GM13976 (cell line): ENCODE data around the gene DDX25.

Experiments
- DNase-seq: peaks from one replicate; pipeline ENCODE4 v3.0.0; 2012; ENCODE audit warnings: low spot score
- CTCF ChIP-seq: IDR thresholded peaks from 2 replicates; pipeline ENCODE4 v1.5.1; 2012; ENCODE audit warnings: borderline replicate concordance, mild to moderate bottlenecking; ENCODE audit not compliant: insufficient read depth; ENCODE audit errors: extremely low read depth, missing control alignments, control extremely low read depth
- in situ Hi-C: fragments of 300-500 bp; cut with MboI; formaldehyde crosslinking; loops from one replicate; pipeline ENCODE4 v1.12.0; 2022; ENCODE audit warnings: low sequenced_read_pairs, mixed read lengths, inconsistent platforms; ENCODE audit not compliant: unreplicated experiment

The DDX25 gene

GRCh38 chr11:125929445-125930075 lies 25.3 kb downstream of the DDX25 start:
- DNase-seq, result no peak
- in situ Hi-C loops, result loop anchor here (10.0 kb wide), 1 partner anchor 265 kb away; no protein-coding TSS in a partner anchor
- TF ChIP-seq CTCF, result no peak

GRCh38 chr11:125930076-125930450 lies 25.8 kb downstream of the DDX25 start:
- no peak for TF ChIP-seq CTCF
- no peak for DNase-seq
- in situ Hi-C loops, result no loop called here

GRCh38 chr11:125931116-125931515 lies 26.8 kb downstream of the DDX25 start:
- DNase-seq, result no peak
- TF ChIP-seq CTCF, result no peak
- in situ Hi-C loops, result no loop called here

- DNase-seq, result no peak
- no peak for TF ChIP-seq CTCF
- in situ Hi-C loops, result no loop called here
Observed at GRCh38 chr11:125931668-125932067, 27.4 kb downstream of the DDX25 start.

- TF ChIP-seq CTCF, result no peak
- in situ Hi-C loops, result no loop called here
- no peak for DNase-seq
Observed at GRCh38 chr11:125932301-125932700, 28.0 kb downstream of the DDX25 start.

GRCh38 chr11:125933030-125933813 lies 28.9 kb downstream of the DDX25 start:
- TF ChIP-seq CTCF, result no peak
- in situ Hi-C loops, result no loop called here
- no peak for DNase-seq
